ENCODE results near the gene PLPP7. TPM values are rescaled to one million over a fixed set of nuclear protein-coding genes. Genes with fewer than 3 reads are reported as not detected.

PLPP7 gene
- polyA plus RNA-seq, 1 donor (not counting 4 experiments of a cell fraction or from before 2014, with no cell fraction given): not detected

- Histone ChIP-seq H3K9me3 (ENCODE audit: control insufficient read depth, low read depth, low read length) (no peaks in the 10 kb centered on the region), H3K79me2 (ENCODE audit: control insufficient read depth, insufficient read depth, low read length) (no peaks in the 10 kb centered on the region), H3K27me3 (ENCODE audit: control insufficient read depth, extremely low read depth, insufficient read depth, low read length) (peaks cover 3% of the 10 kb centered on the region), H3K4me2 (ENCODE audit: control insufficient read depth, extremely low read depth, insufficient read depth, low read depth, low read length) (no peak overlapping the region), H4K20me1 (ENCODE audit: control insufficient read depth, extremely low read depth, insufficient read depth, low read length) (no peaks in the 10 kb centered on the region), H3K27ac (ENCODE audit: control insufficient read depth, insufficient read depth, low read length) (no peak overlapping the region), H2AFZ (ENCODE audit: control insufficient read depth, low read length) (no peak overlapping the region), H3K4me1 (ENCODE audit: control insufficient read depth, extremely low read depth, insufficient read depth, low read length) (no peaks in the 10 kb centered on the region), H3K4me3 (ENCODE audit: control insufficient read depth in 2 of 3, extremely low read depth in 1 of 3, insufficient read depth in 2 of 3, low read depth in 1 of 3, low read length in 3 of 3) (no peak overlapping the region), H3K9ac (ENCODE audit: control insufficient read depth, extremely low read depth, insufficient read depth, low read length) (no peak overlapping the region), H3K36me3 (ENCODE audit: control insufficient read depth in 2 of 2, extremely low read depth in 1 of 2, insufficient read depth in 2 of 2, low read length in 2 of 2) (no peaks in the 10 kb centered on the region), H3K9me1 (ENCODE audit: control insufficient read depth, extremely low read depth, insufficient read depth, low read length) (no peaks in the 10 kb centered on the region)
- TF ChIP-seq EZH2 (IDR thresholded peaks at IDR 0.05; ENCODE audit: low read length) (no peak), CTCF (optimal IDR thresholded peaks at IDR 0.05 in 1 of 3, IDR thresholded peaks at IDR 0.05 in 1 of 3, conservative IDR thresholded peaks at IDR 0.05 in 1 of 3; ENCODE audit: extremely low read depth in 1 of 3, insufficient read depth in 2 of 3, low read length in 3 of 3) (no peak)
- no peak for DNase-seq (ENCODE audit: low read depth, low spot score)
- dilution Hi-C loops (cut with MboI; ENCODE audit: extremely low pct_ligation_motif_present, low sequenced_read_pairs): no loop called here
- FAIRE-seq: no peak
These were observed 57.0 kb downstream of the PLPP7 start for GRCh38 chr9:131346559-131346958.

GRCh38 chr9:131347376-131348020 lies 58.0 kb downstream of the PLPP7 start:
- no peak for TF ChIP-seq EZH2 (IDR thresholded peaks at IDR 0.05; ENCODE audit: low read length)
- no peak for TF ChIP-seq CTCF (optimal IDR thresholded peaks at IDR 0.05 in 1 of 3, IDR thresholded peaks at IDR 0.05 in 1 of 3, conservative IDR thresholded peaks at IDR 0.05 in 1 of 3; ENCODE audit: extremely low read depth in 1 of 3, insufficient read depth in 2 of 3, low read length in 3 of 3)
- Histone ChIP-seq H2AFZ (ENCODE audit: control insufficient read depth, low read length) (no peak overlapping the region), H3K9me1 (ENCODE audit: control insufficient read depth, extremely low read depth, insufficient read depth, low read length) (no peaks in the 10 kb centered on the region), H3K4me2 (ENCODE audit: control insufficient read depth, extremely low read depth, insufficient read depth, low read depth, low read length) (no peak overlapping the region), H3K27me3 (ENCODE audit: control insufficient read depth, extremely low read depth, insufficient read depth, low read length) (peaks cover 3% of the 10 kb centered on the region), H3K79me2 (ENCODE audit: control insufficient read depth, insufficient read depth, low read length) (no peaks in the 10 kb centered on the region), H4K20me1 (ENCODE audit: control insufficient read depth, extremely low read depth, insufficient read depth, low read length) (no peaks in the 10 kb centered on the region), H3K27ac (ENCODE audit: control insufficient read depth, insufficient read depth, low read length) (no peak overlapping the region), H3K4me3 (ENCODE audit: control insufficient read depth in 2 of 3, extremely low read depth in 1 of 3, insufficient read depth in 2 of 3, low read depth in 1 of 3, low read length in 3 of 3) (no peak overlapping the region), H3K9me3 (ENCODE audit: control insufficient read depth, low read depth, low read length) (no peaks in the 10 kb centered on the region), H3K9ac (ENCODE audit: control insufficient read depth, extremely low read depth, insufficient read depth, low read length) (no peak overlapping the region), H3K36me3 (ENCODE audit: control insufficient read depth in 2 of 2, extremely low read depth in 1 of 2, insufficient read depth in 2 of 2, low read length in 2 of 2) (no peaks in the 10 kb centered on the region), H3K4me1 (ENCODE audit: control insufficient read depth, extremely low read depth, insufficient read depth, low read length) (no peaks in the 10 kb centered on the region)
- no peak for DNase-seq (ENCODE audit: low read depth, low spot score)
- dilution Hi-C loops (cut with MboI; ENCODE audit: extremely low pct_ligation_motif_present, low sequenced_read_pairs): no loop called here
- no peak for FAIRE-seq

Data from keratinocyte (primary cell).